Adrenal gland (tissue), 5 donors: ENCODE results near the gene PRRT2.

ENCODE experiments used
- POLR2A ChIP-seq, 2 donors: fragments of 450-650 bp; IDR thresholded peaks; one replicate each; pipeline ENCODE4 v1.6.1; 2017; ENCODE audit warnings: antibody characterized with exemption in 2 of 2, mild to moderate bottlenecking in 2 of 2, moderate library complexity in 1 of 2
- TF ChIP-seq, protein P1 (sequence below), 6 experiments: fragments of 450-650 bp in 4 of 6; fragments of 200-600 bp in 2 of 6; sonication (generic) in 1 of 6; IDR thresholded peaks; 1 replicate in 5 of 6; 2 replicates in 1 of 6; pipeline versions ENCODE4 v1.5.1 to v1.8.0; 2016 to 2021; ENCODE audit warnings: antibody characterized with exemption in 6 of 6, mild to moderate bottlenecking in 2 of 6, moderate library complexity in 1 of 6
- donor health status: DM: no; HTN: no; CAD: no.

GRCh38 chr16:29862383-29862883 lies 50.4 kb downstream of the PRRT2 start:
- TF ChIP-seq, protein P1, sequence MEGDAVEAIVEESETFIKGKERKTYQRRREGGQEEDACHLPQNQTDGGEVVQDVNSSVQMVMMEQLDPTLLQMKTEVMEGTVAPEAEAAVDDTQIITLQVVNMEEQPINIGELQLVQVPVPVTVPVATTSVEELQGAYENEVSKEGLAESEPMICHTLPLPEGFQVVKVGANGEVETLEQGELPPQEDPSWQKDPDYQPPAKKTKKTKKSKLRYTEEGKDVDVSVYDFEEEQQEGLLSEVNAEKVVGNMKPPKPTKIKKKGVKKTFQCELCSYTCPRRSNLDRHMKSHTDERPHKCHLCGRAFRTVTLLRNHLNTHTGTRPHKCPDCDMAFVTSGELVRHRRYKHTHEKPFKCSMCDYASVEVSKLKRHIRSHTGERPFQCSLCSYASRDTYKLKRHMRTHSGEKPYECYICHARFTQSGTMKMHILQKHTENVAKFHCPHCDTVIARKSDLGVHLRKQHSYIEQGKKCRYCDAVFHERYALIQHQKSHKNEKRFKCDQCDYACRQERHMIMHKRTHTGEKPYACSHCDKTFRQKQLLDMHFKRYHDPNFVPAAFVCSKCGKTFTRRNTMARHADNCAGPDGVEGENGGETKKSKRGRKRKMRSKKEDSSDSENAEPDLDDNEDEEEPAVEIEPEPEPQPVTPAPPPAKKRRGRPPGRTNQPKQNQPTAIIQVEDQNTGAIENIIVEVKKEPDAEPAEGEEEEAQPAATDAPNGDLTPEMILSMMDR (IDR thresholded peaks at IDR 0.05), result peak in 1 of 6 experiments; percentile 10
- no peak for TF ChIP-seq POLR2A (IDR thresholded peaks at IDR 0.05)
